Mesodermal cell (in vitro differentiated cells): Measurements from ENCODE around the gene THSD7A.

ENCODE experiments used
- H3K27ac ChIP-seq: 2 replicates; pipeline ENCODE4 v1.7.0; 2013; ENCODE audit warnings: mild to moderate bottlenecking, low read depth, low read length, moderate library complexity; ENCODE audit not compliant: severe bottlenecking
- H3K36me3 ChIP-seq: 2 replicates; pipeline ENCODE4 v1.7.1; 2013; ENCODE audit warnings: mild to moderate bottlenecking, low read length, moderate library complexity; ENCODE audit not compliant: control insufficient read depth, insufficient read depth
- H3K4me1 ChIP-seq: one replicate; pipeline ENCODE4 v1.7.1; 2013; ENCODE audit warnings: mild to moderate bottlenecking, low read length; ENCODE audit not compliant: insufficient read depth, control insufficient read depth, poor library complexity, severe bottlenecking
- H3K4me3 ChIP-seq: 2 replicates; pipeline ENCODE4 v1.7.0; 2013; ENCODE audit warnings: low read length, control low read depth, mild to moderate bottlenecking; ENCODE audit not compliant: insufficient read depth, poor library complexity, severe bottlenecking; ENCODE audit errors: extremely low read depth
- H3K9me3 ChIP-seq: 2 replicates; pipeline ENCODE4 v1.7.1; 2013; ENCODE audit warnings: mild to moderate bottlenecking, low read length, moderate library complexity; ENCODE audit not compliant: control insufficient read depth
- WGBS, 2 experiments: methylation state at CpG; one replicate each; pipeline ENCODE4 v1.1.5; 2013; ENCODE audit warnings: missing lambda C conversion rate in 2 of 2; ENCODE audit not compliant: insufficient coverage in 2 of 2; 5-methylcytosine and 5-hydroxymethylcytosine counted together

Gene THSD7A

GRCh38 chr7:11589251-11589650 is 242.7 kb downstream of the THSD7A start:
- no peak overlapping the region for H3K4me3 ChIP-seq
- H3K36me3 ChIP-seq: no peaks in the 10 kb centered on the region
- no peaks in the 10 kb centered on the region for H3K9me3 ChIP-seq
- WGBS, 2 experiments: 85 to 92% methylated on average over 2 to 3 of the region's 4 CpGs
- H3K27ac ChIP-seq: no peak overlapping the region
- H3K4me1 ChIP-seq: no peaks in the 10 kb centered on the region

DNA sequence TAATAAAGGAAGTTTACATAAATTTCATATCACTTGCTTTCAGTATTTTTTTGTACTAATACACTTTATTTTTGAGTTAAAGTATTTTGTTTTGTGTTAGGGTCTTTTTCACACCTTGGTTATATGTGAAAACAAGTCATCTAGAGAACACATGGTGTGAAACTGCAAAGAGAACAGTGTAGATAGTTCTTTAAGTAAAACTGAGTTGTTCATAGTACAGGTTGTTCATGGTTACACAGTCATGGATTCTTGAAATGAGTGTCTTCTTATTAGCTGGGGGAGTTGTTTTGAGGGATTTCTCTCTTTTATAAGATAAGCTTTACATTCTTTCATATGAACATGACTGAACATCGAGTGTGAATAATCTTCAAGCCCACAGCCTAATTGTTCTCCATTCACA is 244.2 kb downstream of the THSD7A start:
- H3K4me1 ChIP-seq: no peaks in the 10 kb centered on the region

DNA sequence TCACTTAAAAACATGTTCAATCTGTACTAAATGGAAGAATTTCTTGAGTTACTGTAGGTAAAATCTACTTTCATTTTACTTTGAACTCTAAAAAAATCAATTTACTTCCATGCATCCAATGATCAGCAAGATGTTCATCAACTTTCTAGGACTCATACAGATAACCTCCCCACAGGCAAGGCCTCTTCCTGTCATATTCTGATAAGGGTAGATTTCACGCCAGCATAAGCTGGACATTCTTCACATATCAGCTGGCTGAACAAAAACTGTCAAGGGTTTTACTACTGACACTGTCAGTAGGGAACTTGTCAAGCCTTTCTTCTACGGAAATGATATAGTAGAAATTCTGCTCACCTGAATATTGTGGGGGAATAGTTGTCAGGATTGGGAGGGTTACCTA is 244.9 kb downstream of the THSD7A start:
- Histone ChIP-seq H3K9me3 (no peaks in the 10 kb centered on the region), H3K36me3 (no peaks in the 10 kb centered on the region), H3K4me3 (no peak overlapping the region), H3K27ac (no peak overlapping the region), H3K4me1 (no peaks in the 10 kb centered on the region)
- no CpG with 5 or more reads among the region's 2 CpGs for WGBS, 2 experiments

More for the DNA sequence above, 244.2 kb downstream of the THSD7A start:
- Histone ChIP-seq H3K36me3 (no peaks in the 10 kb centered on the region), H3K4me3 (no peak overlapping the region), H3K9me3 (no peaks in the 10 kb centered on the region), H3K27ac (no peak overlapping the region)
- no CpG with 5 or more reads among the region's 1 CpG for WGBS, 2 experiments

DNA sequence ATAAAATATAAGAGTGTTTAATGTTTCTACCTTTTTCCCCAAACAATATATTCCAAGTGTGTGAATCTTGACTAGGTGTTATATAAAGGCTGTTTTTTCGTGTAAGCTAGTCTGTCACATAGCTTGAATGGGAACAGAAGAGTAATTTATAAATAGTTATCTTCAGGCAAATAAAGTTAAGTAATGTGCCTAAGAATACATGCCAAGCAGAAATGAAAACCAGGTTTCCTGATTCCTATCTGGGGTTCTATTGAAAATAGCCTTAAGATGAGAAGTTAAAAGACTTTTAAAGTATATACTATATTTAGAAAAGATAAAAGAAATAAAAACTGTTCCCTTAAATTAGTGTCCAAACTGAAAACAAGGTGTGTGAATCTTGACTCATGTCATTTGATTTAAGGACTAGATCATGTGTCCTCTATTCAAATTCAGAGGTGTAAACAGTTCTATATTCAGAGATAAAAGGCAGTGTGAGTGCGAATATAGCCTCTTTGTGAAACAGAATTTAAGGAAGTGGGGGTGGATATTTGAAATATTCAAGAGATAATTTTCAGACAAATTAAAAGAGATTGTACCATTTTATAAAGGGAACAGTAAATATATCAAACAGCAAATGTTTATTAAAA is 247.5 kb downstream of the THSD7A start:
- Histone ChIP-seq H3K4me3 (no peak overlapping the region), H3K27ac (no peak overlapping the region), H3K4me1 (no peaks in the 10 kb centered on the region), H3K9me3 (no peaks in the 10 kb centered on the region), H3K36me3 (no peaks in the 10 kb centered on the region)
- no CpG with 5 or more reads among the region's 2 CpGs for WGBS, 2 experiments

DNA sequence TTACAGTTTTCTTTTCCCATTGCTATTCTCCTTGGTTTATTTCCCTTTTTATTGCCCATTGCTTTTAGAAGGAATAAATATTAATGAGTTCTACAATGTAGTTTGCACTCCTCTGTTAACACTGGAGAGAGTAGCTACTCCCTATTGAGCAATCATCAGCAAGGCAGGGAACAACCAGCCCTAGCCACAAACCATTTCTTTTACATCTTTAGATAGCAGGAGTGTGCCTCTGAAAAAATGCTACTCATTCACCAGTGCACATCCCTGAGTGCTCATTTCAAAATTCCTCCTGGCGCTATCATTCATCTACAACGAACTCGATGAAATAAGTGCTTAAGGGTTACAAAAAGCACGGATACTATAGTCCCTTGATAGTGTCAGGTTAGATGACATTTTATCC is 252.9 kb downstream of the THSD7A start:
- H3K9me3 ChIP-seq: no peaks in the 10 kb centered on the region
- no peaks in the 10 kb centered on the region for H3K36me3 ChIP-seq
- H3K4me3 ChIP-seq: no peak overlapping the region
- no peaks in the 10 kb centered on the region for H3K4me1 ChIP-seq
- WGBS, 2 experiments: 93 to 100% methylated on average over 2 to 3 of the region's 4 CpGs
- H3K27ac ChIP-seq: no peak overlapping the region

- Histone ChIP-seq H3K4me1 (no peaks in the 10 kb centered on the region), H3K4me3 (no peak overlapping the region), H3K27ac (no peak overlapping the region), H3K36me3 (no peaks in the 10 kb centered on the region), H3K9me3 (no peaks in the 10 kb centered on the region)
- 86% methylated on average over 1 of the region's 4 CpGs; no CpG with 5 or more reads in 1 of the 2 experiments for WGBS, 2 experiments
These were observed 255.7 kb downstream of the THSD7A start for GRCh38 chr7:11576310-11576709.

DNA sequence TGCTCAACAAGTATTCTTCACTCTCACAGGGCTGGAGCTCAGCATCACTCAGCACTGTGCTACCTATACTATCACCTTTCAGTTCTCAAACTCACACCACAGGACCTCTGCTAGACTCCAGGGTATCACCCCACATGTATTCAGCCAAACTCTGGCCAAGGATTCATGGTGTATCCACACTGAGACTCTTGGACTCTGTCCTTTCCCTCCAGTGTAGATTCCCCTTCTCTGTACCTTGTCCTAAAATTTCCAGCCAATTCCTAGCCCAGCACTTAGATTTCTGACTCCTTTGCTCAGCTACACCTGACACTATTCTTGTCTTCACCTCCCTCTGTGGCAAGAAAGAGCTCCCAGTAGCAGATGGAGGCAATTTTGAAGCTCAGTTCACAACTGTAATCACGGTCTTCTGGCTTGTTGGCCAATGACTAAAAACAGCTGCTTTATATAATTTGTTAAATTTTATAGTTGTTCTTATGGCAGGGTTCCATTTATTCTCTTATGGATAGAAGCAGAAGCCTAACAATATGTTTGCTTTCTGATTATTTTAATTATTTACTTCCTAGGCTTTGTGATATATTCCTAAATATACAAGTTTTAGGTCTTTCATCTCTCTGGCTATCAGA is 258.8 kb downstream of the THSD7A start:
- WGBS, 2 experiments: no CpG with 5 or more reads among the region's 1 CpG
- no peak overlapping the region for H3K4me3 ChIP-seq
- no peak overlapping the region for H3K27ac ChIP-seq
- H3K9me3 ChIP-seq: no peaks in the 10 kb centered on the region
- H3K36me3 ChIP-seq: no peaks in the 10 kb centered on the region
- no peaks in the 10 kb centered on the region for H3K4me1 ChIP-seq

- no CpG with 5 or more reads among the region's 2 CpGs for WGBS, 2 experiments
These were observed 261.0 kb downstream of the THSD7A start for GRCh38 chr7:11570922-11571550.

GRCh38 chr7:11570205-11570604 is 261.8 kb downstream of the THSD7A start:
- no CpG with 5 or more reads among the region's 1 CpG for WGBS, 2 experiments
- H3K4me1 ChIP-seq: no peaks in the 10 kb centered on the region
- H3K27ac ChIP-seq: no peak overlapping the region
- no peaks in the 10 kb centered on the region for H3K36me3 ChIP-seq
- H3K9me3 ChIP-seq: no peaks in the 10 kb centered on the region
- H3K4me3 ChIP-seq: no peak overlapping the region

More at GRCh38 chr7:11570922-11571550, 261.0 kb downstream of the THSD7A start:
- Histone ChIP-seq H3K4me1 (no peaks in the 10 kb centered on the region), H3K27ac (no peak overlapping the region), H3K4me3 (no peak overlapping the region), H3K36me3 (no peaks in the 10 kb centered on the region), H3K9me3 (no peaks in the 10 kb centered on the region)

- no peak overlapping the region for H3K4me3 ChIP-seq
- no peaks in the 10 kb centered on the region for H3K36me3 ChIP-seq
- H3K4me1 ChIP-seq: no peaks in the 10 kb centered on the region
- no peak overlapping the region for H3K27ac ChIP-seq
- 90 to 94% methylated on average over 2 to 3 of the region's 3 CpGs for WGBS, 2 experiments
- no peaks in the 10 kb centered on the region for H3K9me3 ChIP-seq
These were observed 264.4 kb downstream of the THSD7A start for GRCh38 chr7:11567571-11567970.

- Histone ChIP-seq H3K4me1 (no peaks in the 10 kb centered on the region), H3K4me3 (no peak overlapping the region), H3K36me3 (no peaks in the 10 kb centered on the region), H3K27ac (no peak overlapping the region), H3K9me3 (no peaks in the 10 kb centered on the region)
- WGBS, 2 experiments: 33% methylated on average over 1 of the region's 2 CpGs; no CpG with 5 or more reads in 1 of the 2 experiments
These were observed 274.4 kb downstream of the THSD7A start for GRCh38 chr7:11557627-11558026.
